HCT116 (cell line): ENCODE data around the gene PUSL1. TPM values are rescaled to one million over a fixed set of nuclear protein-coding genes. Genes with fewer than 3 reads are reported as not detected.

ENCODE experiments used
- ATAC-seq: fragments of 200-7000 bp; cut with Tn5 transposase; 2 replicates; pipeline ENCODE4 v1.9.1; 2020; ENCODE audit warnings: mild to moderate bottlenecking, moderate library complexity
- BruUV-seq: library from RNA; stranded (reverse); fragments of 400-500 nt; replicated peaks from 2 replicates; lab custom pipeline; 2021; lab: Mats Ljungman, UMichigan
- CTCF ChIA-PET: fragments of 300-600 bp; sonication (Branson Sonifier 250); formaldehyde crosslinking; loops from one replicate; lab custom pipeline; 2021; ENCODE audit warnings: antibody characterized with exemption; lab: Charles Lee
- POLR2A ChIA-PET: fragments of 300-600, 350-600 bp; sonication (Branson Sonifier 250); formaldehyde crosslinking; loops from one replicate; lab custom pipeline; 2021; ENCODE audit warnings: antibody characterized with exemption; lab: Charles Lee
- RAD21 ChIA-PET, 2 experiments: fragments of 300-600 bp; sonication (Branson Sonifier 250); formaldehyde crosslinking; loops; one replicate each; lab custom pipeline; 2023; ENCODE audit warnings: low total read pairs in 2 of 2; ENCODE audit not compliant: uncharacterized antibody in 2 of 2, unreplicated experiment in 2 of 2, low non-redundant PET in 1 of 2; lab: Charles Lee
- DNase-seq: peaks from one replicate; pipeline ENCODE4 v3.0.0-alpha.2; 2010; ENCODE audit warnings: low read depth, low spot score
- H2AFZ ChIP-seq: fragments of 200-600 bp; shearing (Covaris generic), sonication (generic); 2 replicates; pipeline ENCODE4 v1.6.1; 2017; ENCODE audit warnings: low read depth, mixed run types, mixed read lengths, antibody characterized with exemption, low read length; ENCODE audit not compliant: poor library complexity, severe bottlenecking
- H3K27ac ChIP-seq: 2 replicates; pipeline ENCODE4 v1.5.1; 2012; ENCODE audit warnings: low read depth, low read length
- H3K27me3 ChIP-seq: fragments of 200-600 bp; sonication (generic); 2 replicates; pipeline ENCODE4 v1.6.1; 2016; ENCODE audit warnings: mixed run types, low read length, mixed read lengths; ENCODE audit not compliant: insufficient read depth
- H3K36me3 ChIP-seq, 2 experiments: fragments of 200-500 bp in 1 of 2; fragments of 200-600 bp in 1 of 2; sonication (Bioruptor generic) in 1 of 2; sonication (generic) in 1 of 2; 2 replicates each; pipeline versions ENCODE4 v1.5.1 to v1.6.1; 2014 to 2016; ENCODE audit warnings: low read length in 2 of 2, inconsistent platforms in 1 of 2, mixed read lengths in 1 of 2, mixed run types in 1 of 2; ENCODE audit not compliant: insufficient read depth in 2 of 2, control insufficient read depth in 1 of 2
- H3K4me1 ChIP-seq, 2 experiments: fragments of 200-600 bp in 1 of 2; sonication (generic) in 1 of 2; 2 replicates each; pipeline versions ENCODE4 v1.5.1 to v1.6.1; 2012 to 2017; ENCODE audit warnings: low read length in 2 of 2, inconsistent platforms in 1 of 2, mild to moderate bottlenecking in 1 of 2, mixed read lengths in 1 of 2, mixed run types in 1 of 2, moderate library complexity in 1 of 2; ENCODE audit not compliant: insufficient read depth in 2 of 2, control insufficient read depth in 1 of 2
- H3K4me2 ChIP-seq: fragments of 200-600 bp; sonication (generic); 2 replicates; pipeline ENCODE4 v1.6.1; 2017; ENCODE audit warnings: mixed run types, low read length, mixed read lengths
- H3K4me3 ChIP-seq, 2 experiments: fragments of 200-600 bp in 1 of 2; sonication (generic) in 1 of 2; replicated peaks in 1 of 2; 2 replicates each; pipeline ENCODE4 v1.5.1; 2011 to 2016; ENCODE audit warnings: low read length in 2 of 2, control low read depth in 1 of 2, low read depth in 1 of 2, mild to moderate bottlenecking in 1 of 2, mixed read lengths in 1 of 2, mixed run types in 1 of 2
- H3K79me2 ChIP-seq: fragments of 200-600 bp; sonication (generic); 2 replicates; pipeline ENCODE4 v1.6.1; 2017; ENCODE audit warnings: mild to moderate bottlenecking, mixed run types, low read length, moderate library complexity, mixed read lengths; ENCODE audit not compliant: insufficient read depth
- H3K9ac ChIP-seq: fragments of 200-600 bp; sonication (generic); 2 replicates; pipeline ENCODE4 v1.6.1; 2016; ENCODE audit warnings: low read length, mixed read lengths
- H3K9me2 ChIP-seq: fragments of 200-600 bp; sonication (generic), shearing (Covaris generic); 2 replicates; pipeline ENCODE4 v1.6.1; 2017; ENCODE audit warnings: mixed run types, mild to moderate bottlenecking, moderate library complexity; ENCODE audit not compliant: insufficient read depth
- H3K9me3 ChIP-seq, 2 experiments: fragments of 200-500 bp in 1 of 2; fragments of 200-600 bp in 1 of 2; sonication (Bioruptor generic) in 1 of 2; sonication (generic) in 1 of 2; 2 replicates each; pipeline ENCODE4 v1.6.1; 2014 to 2017; ENCODE audit warnings: low read length in 2 of 2, mixed read lengths in 2 of 2, inconsistent platforms in 1 of 2, low read depth in 1 of 2, mild to moderate bottlenecking in 1 of 2, mixed run types in 1 of 2, moderate library complexity in 1 of 2; ENCODE audit not compliant: control insufficient read depth in 1 of 2, insufficient read depth in 1 of 2
- H4K20me1 ChIP-seq: fragments of 200-600 bp; sonication (generic), shearing (Covaris generic); 2 replicates; pipeline ENCODE4 v1.6.1; 2017; ENCODE audit warnings: mixed run types, mild to moderate bottlenecking, moderate library complexity; ENCODE audit not compliant: insufficient read depth
- ELF1 ChIP-seq: IDR thresholded peaks from 2 replicates; pipeline ENCODE4 v1.6.1; 2012; ENCODE audit warnings: low read depth, borderline replicate concordance
- ZFX ChIP-seq: fragments of 450-650 bp; IDR thresholded peaks from 2 replicates; pipeline ENCODE4 v1.6.1; 2017
- ZNF274 ChIP-seq: fragments of 200-500 bp; sonication (Bioruptor generic); IDR thresholded peaks from 2 replicates; pipeline ENCODE4 v1.6.1; 2014; ENCODE audit warnings: mild to moderate bottlenecking, low read depth, low read length, inconsistent platforms
- intact Hi-C: fragments of 100-400 bp; cut with micrococcal nuclease; formaldehyde crosslinking; loops from 2 replicates; pipeline ENCODE4 v1.10.0; 2022
- total RNA-seq: library from RNA; stranded (reverse); gene quantifications from one replicate; pipeline ENCODE4 v1.2.1, GENCODE V29; 2021; ENCODE audit not compliant: unreplicated experiment

The PUSL1 gene
- total RNA-seq, 1 experiment from 2014 or later, result 47.2 TPM

GRCh38 chr1:1308756-1309250 is 406 bp downstream of the PUSL1 start:
- Histone ChIP-seq H3K4me2 (peak overlapping the region; percentile 98), H3K27ac (peak overlapping the region; percentile 99), H3K36me3 (peaks cover 11 to 27% of the 10 kb centered on the region in 2 experiments), H3K9ac (peak overlapping the region; percentile 94), H3K4me3 (peak overlapping the region; percentile 60 to 86), H3K9me2 (no peaks in the 10 kb centered on the region), H2AFZ (no peak overlapping the region), H3K4me1 (peaks cover 36 to 49% of the 10 kb centered on the region in 2 experiments), H3K9me3 (no peaks in the 10 kb centered on the region), H3K27me3 (no peaks in the 10 kb centered on the region), H4K20me1 (peaks cover 3% of the 10 kb centered on the region; the same call in 1 of the 2 replicates), H3K79me2 (peaks cover 57% of the 10 kb centered on the region)
- no peak for ATAC-seq
- ChIA-PET CTCF (interaction anchor here (1.1 kb wide), 1 partner anchor 9 kb away, joined by 3 read pairs; no protein-coding TSS in a partner anchor), POLR2A (no interaction called here), RAD21 (no interaction called here)
- intact Hi-C loops, result loop anchor here (5.0 kb wide), 1 partner anchor 38 kb away; the partner anchor contains the start of gene DVL1
- no TSS peak for BruUV-seq
- DNase-seq, result no peak
- no peak for TF ChIP-seq ZNF274
- TF ChIP-seq ZFX, result peak; percentile 62; the same call in 1 of the 2 replicates

GRCh38 chr1:1309251-1310108 is 1.1 kb downstream of the PUSL1 start:
- CTCF ChIA-PET, result interaction anchor here (1.1 kb wide), 1 partner anchor 9 kb away, joined by 3 read pairs; no protein-coding TSS in a partner anchor

More at GRCh38 chr1:1309251-1310108, 1.1 kb downstream of the PUSL1 start:
- Histone ChIP-seq H3K27ac (peak overlapping the region; percentile 99), H3K4me3 (peak overlapping the region; percentile 60 to 86), H3K79me2 (peaks cover 64% of the 10 kb centered on the region), H3K9ac (peak overlapping the region; percentile 94), H3K36me3 (peaks cover 13 to 30% of the 10 kb centered on the region in 2 experiments), H3K27me3 (no peaks in the 10 kb centered on the region), H3K4me1 (peaks cover 30 to 42% of the 10 kb centered on the region in 2 experiments), H3K4me2 (peak overlapping the region; percentile 98), H2AFZ (no peak overlapping the region), H3K9me3 (no peaks in the 10 kb centered on the region), H4K20me1 (peaks cover 3% of the 10 kb centered on the region; the same call in 1 of the 2 replicates), H3K9me2 (no peaks in the 10 kb centered on the region)
- POLR2A ChIA-PET, result interaction anchor here (1.3 kb wide), 1 partner anchor 9 kb away, joined by 4 read pairs; no protein-coding TSS in a partner anchor
- RAD21 ChIA-PET, result no interaction called here
- ATAC-seq (0 out of 2 replicates have a peak, but pooled peaks have one; percentile 5), DNase-seq (no peak)
- no peak for TF ChIP-seq ELF1
- TF ChIP-seq ZFX, result peak; percentile 38; the same call in 1 of the 2 replicates
- BruUV-seq, result TSS peak; percentile 44
- intact Hi-C loops, result loop anchor here (5.0 kb wide), 1 partner anchor 38 kb away; the partner anchor contains the start of gene DVL1
